Left ventricle myocardium inferior (tissue), 1 donor: Measurements from ENCODE around the gene TTC14. TPM values are rescaled to one million over a fixed set of nuclear protein-coding genes. Genes with fewer than 3 reads are reported as not detected.

ENCODE experiments used
- DNase-seq: peaks from one replicate; pipeline ENCODE4 v3.0.0-alpha.2; 2020
- H3K27ac ChIP-seq: fragments of 200-600 bp; replicated peaks from 2 replicates; pipeline ENCODE4 v1.8.0; 2021
- H3K27me3 ChIP-seq: fragments of 200-600 bp; 2 replicates; pipeline ENCODE4 v1.8.0; 2021; ENCODE audit warnings: low read depth
- H3K36me3 ChIP-seq: fragments of 200-600 bp; 2 replicates; pipeline ENCODE4 v1.8.0; 2021
- H3K4me1 ChIP-seq: fragments of 200-600 bp; 2 replicates; pipeline ENCODE4 v1.8.0; 2021
- H3K4me3 ChIP-seq: fragments of 200-600 bp; 2 replicates; pipeline ENCODE4 v1.8.0; 2021; ENCODE audit warnings: mild to moderate bottlenecking, moderate library complexity
- H3K9me3 ChIP-seq: fragments of 200-600 bp; replicated peaks from 2 replicates; pipeline ENCODE4 v1.8.0; 2021
- intact Hi-C: fragments of 100-400 bp; cut with micrococcal nuclease; formaldehyde crosslinking; loops from one replicate; pipeline ENCODE4 v1.11.0; 2022
- long read RNA-seq: library from polyadenylated mRNA; unstranded; transcript quantifications from one replicate; pipeline ENCODE4 v2.0.0, GENCODE V29; 2021
- total RNA-seq: library from RNA; stranded (reverse); fragmentation: NEBNext Ultra II Directional; extraction: Animal tissue kit (Norgen Biotek cat#: 25700); gene quantifications from one replicate; pipeline ENCODE4 v1.2.1, GENCODE V29; 2021
- TF ChIP-seq, protein P1 (sequence below): fragments of 200-600 bp; IDR thresholded peaks from 2 replicates; pipeline ENCODE4 v1.8.0; 2021; ENCODE audit warnings: antibody characterized with exemption, mild to moderate bottlenecking, borderline replicate concordance
- donor health status: DM: no; HTN: yes; CAD: no; lungs with severe emphysema.

The TTC14 gene, protein sequence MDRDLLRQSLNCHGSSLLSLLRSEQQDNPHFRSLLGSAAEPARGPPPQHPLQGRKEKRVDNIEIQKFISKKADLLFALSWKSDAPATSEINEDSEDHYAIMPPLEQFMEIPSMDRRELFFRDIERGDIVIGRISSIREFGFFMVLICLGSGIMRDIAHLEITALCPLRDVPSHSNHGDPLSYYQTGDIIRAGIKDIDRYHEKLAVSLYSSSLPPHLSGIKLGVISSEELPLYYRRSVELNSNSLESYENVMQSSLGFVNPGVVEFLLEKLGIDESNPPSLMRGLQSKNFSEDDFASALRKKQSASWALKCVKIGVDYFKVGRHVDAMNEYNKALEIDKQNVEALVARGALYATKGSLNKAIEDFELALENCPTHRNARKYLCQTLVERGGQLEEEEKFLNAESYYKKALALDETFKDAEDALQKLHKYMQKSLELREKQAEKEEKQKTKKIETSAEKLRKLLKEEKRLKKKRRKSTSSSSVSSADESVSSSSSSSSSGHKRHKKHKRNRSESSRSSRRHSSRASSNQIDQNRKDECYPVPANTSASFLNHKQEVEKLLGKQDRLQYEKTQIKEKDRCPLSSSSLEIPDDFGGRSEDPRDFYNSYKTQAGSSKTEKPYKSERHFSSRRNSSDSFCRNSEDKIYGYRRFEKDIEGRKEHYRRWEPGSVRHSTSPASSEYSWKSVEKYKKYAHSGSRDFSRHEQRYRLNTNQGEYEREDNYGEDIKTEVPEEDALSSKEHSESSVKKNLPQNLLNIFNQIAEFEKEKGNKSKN
- total RNA-seq: 13.7 TPM
- long read RNA-seq, full-length matches to known transcripts: 9 of 17 reads
- long read RNA-seq, partial matches to known transcripts: 1 of 17 reads
- long read RNA-seq, other reads (novel, unspliced or antisense): 7 of 17 reads

DNA sequence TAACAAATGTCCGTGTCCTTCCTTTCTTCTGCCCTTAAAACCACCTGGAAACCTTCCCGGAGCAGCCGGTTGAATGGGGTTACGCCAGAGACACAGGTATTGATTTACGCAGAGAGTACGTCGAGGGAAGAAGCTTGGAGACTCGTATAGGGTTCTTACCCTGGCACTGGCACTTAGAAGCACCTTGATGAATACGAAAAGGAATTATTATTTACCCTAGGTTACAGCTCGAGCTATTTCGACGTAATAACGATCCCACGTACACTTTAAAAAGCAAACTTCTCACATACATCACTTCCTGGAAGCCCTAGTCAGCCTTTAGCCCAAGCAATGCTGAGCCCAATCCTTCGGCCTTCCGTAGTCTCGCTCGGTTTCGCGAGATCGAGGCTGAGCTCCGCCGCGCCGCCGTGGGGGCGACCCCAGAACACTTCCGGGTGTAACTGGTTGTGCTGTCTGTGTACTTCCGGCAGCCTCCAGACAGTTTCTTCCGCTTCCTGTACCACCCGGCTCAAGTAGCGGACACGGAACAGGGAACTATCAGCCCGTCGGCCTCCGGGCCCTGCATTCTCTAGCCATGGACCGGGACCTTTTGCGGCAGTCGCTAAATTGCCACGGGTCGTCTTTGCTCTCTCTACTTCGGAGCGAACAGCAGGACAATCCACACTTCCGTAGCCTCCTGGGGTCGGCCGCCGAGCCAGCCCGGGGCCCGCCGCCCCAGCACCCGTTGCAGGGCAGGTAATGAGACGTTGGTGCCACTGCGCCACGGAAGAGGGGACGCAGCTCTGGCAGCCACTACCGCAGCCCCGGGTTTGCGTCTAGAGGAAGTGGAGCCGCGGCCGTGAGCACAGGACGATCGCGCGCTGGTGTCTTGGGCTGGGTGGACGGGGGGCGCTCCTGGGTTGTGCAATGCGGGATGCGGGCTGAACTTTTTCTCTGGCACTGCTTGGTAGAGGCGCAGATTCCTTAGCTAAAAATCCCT lies at the start of gene TTC14:
TSS of gene TTC14 (plus strand) at position 476 of the 979 bp plus-strand sequence. CDS start at position 575, 99 bp downstream.
- H3K4me1 ChIP-seq: peaks cover 30% of the 10 kb centered on the region
- H3K9me3 ChIP-seq: no peaks in the 10 kb centered on the region
- TF ChIP-seq, protein P1, sequence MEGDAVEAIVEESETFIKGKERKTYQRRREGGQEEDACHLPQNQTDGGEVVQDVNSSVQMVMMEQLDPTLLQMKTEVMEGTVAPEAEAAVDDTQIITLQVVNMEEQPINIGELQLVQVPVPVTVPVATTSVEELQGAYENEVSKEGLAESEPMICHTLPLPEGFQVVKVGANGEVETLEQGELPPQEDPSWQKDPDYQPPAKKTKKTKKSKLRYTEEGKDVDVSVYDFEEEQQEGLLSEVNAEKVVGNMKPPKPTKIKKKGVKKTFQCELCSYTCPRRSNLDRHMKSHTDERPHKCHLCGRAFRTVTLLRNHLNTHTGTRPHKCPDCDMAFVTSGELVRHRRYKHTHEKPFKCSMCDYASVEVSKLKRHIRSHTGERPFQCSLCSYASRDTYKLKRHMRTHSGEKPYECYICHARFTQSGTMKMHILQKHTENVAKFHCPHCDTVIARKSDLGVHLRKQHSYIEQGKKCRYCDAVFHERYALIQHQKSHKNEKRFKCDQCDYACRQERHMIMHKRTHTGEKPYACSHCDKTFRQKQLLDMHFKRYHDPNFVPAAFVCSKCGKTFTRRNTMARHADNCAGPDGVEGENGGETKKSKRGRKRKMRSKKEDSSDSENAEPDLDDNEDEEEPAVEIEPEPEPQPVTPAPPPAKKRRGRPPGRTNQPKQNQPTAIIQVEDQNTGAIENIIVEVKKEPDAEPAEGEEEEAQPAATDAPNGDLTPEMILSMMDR: no peak
- peak within 1 kb of the TSS; percentile 94 for H3K4me3 ChIP-seq
- no peaks in the 10 kb centered on the region for H3K27me3 ChIP-seq
- DNase-seq: peak; percentile 91
- peaks cover 34% of the 10 kb centered on the region for H3K36me3 ChIP-seq
- H3K27ac ChIP-seq: peak within 1 kb of the TSS; percentile 84
- intact Hi-C loops: no loop called here

- Histone ChIP-seq H3K4me3 (no peak overlapping the region), H3K27ac (no peak overlapping the region), H3K4me1 (no peaks in the 10 kb centered on the region), H3K9me3 (peaks cover 14% of the 10 kb centered on the region), H3K36me3 (no peaks in the 10 kb centered on the region), H3K27me3 (no peaks in the 10 kb centered on the region)
- TF ChIP-seq, protein P1: no peak
- DNase-seq: no peak
- intact Hi-C loops: no loop called here
Measured at GRCh38 chr3:180563406-180563805, 38.6 kb upstream of the TTC14 start.

DNA sequence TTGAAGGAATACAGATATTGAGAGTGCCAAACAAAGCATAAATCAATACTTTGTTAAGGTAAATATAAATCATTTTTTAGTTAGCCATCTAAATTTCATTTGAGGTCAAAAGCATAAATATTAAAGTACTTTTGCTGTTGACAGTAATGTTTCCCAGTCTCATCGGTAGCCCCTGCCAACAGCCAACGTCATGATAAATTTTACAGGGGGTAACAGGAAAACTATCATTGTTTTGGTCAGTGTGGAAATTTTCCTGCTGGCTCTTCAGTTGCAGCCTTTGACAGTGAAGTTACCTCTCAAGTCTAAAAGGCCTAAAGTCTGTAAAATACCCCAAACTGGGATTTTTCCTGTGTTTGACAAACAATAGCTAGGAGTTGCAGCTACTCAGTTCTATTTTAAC lies 37.3 kb upstream of the TTC14 start:
- Histone ChIP-seq H3K4me1 (no peaks in the 10 kb centered on the region), H3K9me3 (peaks cover 9% of the 10 kb centered on the region), H3K27me3 (no peaks in the 10 kb centered on the region), H3K27ac (no peak overlapping the region), H3K36me3 (no peaks in the 10 kb centered on the region), H3K4me3 (no peak overlapping the region)
- no peak for DNase-seq
- TF ChIP-seq, protein P1: no peak
- intact Hi-C loops: no loop called here

DNA sequence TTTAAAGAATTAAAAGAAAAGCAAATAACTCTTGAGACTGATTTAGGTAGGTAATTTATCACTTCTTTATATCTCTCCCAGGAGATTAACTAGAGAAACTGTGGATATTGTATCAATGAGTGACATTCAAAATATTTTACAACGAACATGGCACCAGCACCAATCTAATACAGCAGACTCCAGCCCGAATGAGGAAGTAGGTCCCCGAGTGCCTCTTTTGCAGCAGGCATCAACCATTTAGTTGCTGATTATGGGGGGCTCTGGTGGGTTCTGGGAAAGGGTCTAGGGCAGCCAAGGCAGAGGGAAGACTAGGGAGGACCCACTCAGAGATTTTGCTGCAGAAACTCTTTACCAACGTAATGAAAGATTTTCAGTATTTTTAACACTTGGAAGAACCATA lies 31.7 kb upstream of the TTC14 start:
- intact Hi-C loops: no loop called here
- TF ChIP-seq, protein P1: no peak
- H3K4me3 ChIP-seq: no peak overlapping the region
- no peak for DNase-seq
- H3K36me3 ChIP-seq: no peaks in the 10 kb centered on the region
- no peaks in the 10 kb centered on the region for H3K4me1 ChIP-seq
- no peaks in the 10 kb centered on the region for H3K9me3 ChIP-seq
- peaks cover 6% of the 10 kb centered on the region for H3K27me3 ChIP-seq
- no peak overlapping the region for H3K27ac ChIP-seq
